MM.1S (cell line): Measurements from ENCODE around the gene GDI1.

Source experiments
- DNase-seq: peaks from one replicate; pipeline ENCODE4 v3.0.0-alpha.2; 2015
- H2AFZ ChIP-seq: fragments of 300-600 bp; sonication (generic); 2 replicates; pipeline ENCODE4 v1.6.0; 2016; ENCODE audit warnings: antibody characterized with exemption, low read length
- H3F3A ChIP-seq: fragments of 300-600 bp; sonication (generic); 2 replicates; pipeline ENCODE4 v1.6.1; 2016; ENCODE audit warnings: mild to moderate bottlenecking, antibody characterized with exemption, low read length, moderate library complexity, mixed read lengths; ENCODE audit not compliant: insufficient read depth
- H3K27ac ChIP-seq: fragments of 300-600 bp; sonication (generic); 2 replicates; pipeline ENCODE4 v1.5.1; 2016; ENCODE audit warnings: mild to moderate bottlenecking, low read length
- H3K27me3 ChIP-seq: fragments of 300-600 bp; sonication (generic); replicated peaks from 2 replicates; pipeline ENCODE4 v1.6.0; 2016; ENCODE audit warnings: low read length; ENCODE audit not compliant: insufficient read depth
- H3K36me3 ChIP-seq: fragments of 300-600 bp; sonication (generic); replicated peaks from 2 replicates; pipeline ENCODE4 v1.6.1; 2016; ENCODE audit warnings: mild to moderate bottlenecking, low read length, mixed read lengths; ENCODE audit not compliant: insufficient read depth
- H3K4me1 ChIP-seq: fragments of 300-600 bp; sonication (generic); 2 replicates; pipeline ENCODE4 v1.6.1; 2016; ENCODE audit warnings: low read length, mixed read lengths
- H3K4me2 ChIP-seq: fragments of 300-600 bp; sonication (generic); 2 replicates; pipeline ENCODE4 v1.6.0; 2016; ENCODE audit warnings: low read depth, low read length
- H3K4me3 ChIP-seq: fragments of 300-600 bp; sonication (generic); 2 replicates; pipeline ENCODE4 v1.5.1; 2016; ENCODE audit warnings: low read length, mixed read lengths
- H3K79me2 ChIP-seq: fragments of 300-600 bp; sonication (generic); 2 replicates; pipeline ENCODE4 v1.6.1; 2016; ENCODE audit warnings: mixed run types, low read length, mixed read lengths
- H3K9ac ChIP-seq: fragments of 300-600 bp; sonication (generic); 2 replicates; pipeline ENCODE4 v1.6.1; 2016; ENCODE audit warnings: low read length, mixed read lengths
- H3K9me2 ChIP-seq: fragments of 300-600 bp; sonication (generic); replicated peaks from 2 replicates; pipeline ENCODE4 v1.6.1; 2016; ENCODE audit warnings: mild to moderate bottlenecking, low read length, mixed read lengths; ENCODE audit not compliant: insufficient read depth
- H3K9me3 ChIP-seq: fragments of 300-600 bp; sonication (generic); replicated peaks from 2 replicates; pipeline ENCODE4 v1.6.1; 2016; ENCODE audit warnings: mild to moderate bottlenecking, low read length, mixed read lengths; ENCODE audit not compliant: insufficient read depth
- H4K20me1 ChIP-seq: fragments of 300-600 bp; sonication (generic); 2 replicates; pipeline ENCODE4 v1.6.1; 2016; ENCODE audit warnings: mild to moderate bottlenecking, low read length, moderate library complexity, mixed read lengths; ENCODE audit not compliant: insufficient read depth
- CTCF ChIP-seq: fragments of 300-600 bp; sonication (generic); IDR thresholded peaks from 2 replicates; pipeline ENCODE4 v1.5.1; 2016; ENCODE audit warnings: antibody characterized with exemption, low read length, mixed read lengths
- EZH2 ChIP-seq: fragments of 300-600 bp; sonication (generic); optimal IDR thresholded peaks from 2 replicates; pipeline ENCODE3; 2017; ENCODE audit warnings: low read depth, mild to moderate bottlenecking, antibody characterized with exemption, low read length, mixed read lengths
- EZH2phosphoT487 ChIP-seq: fragments of 300-600 bp; sonication (generic); IDR thresholded peaks from 2 replicates; pipeline ENCODE4 v1.6.1; 2018; ENCODE audit warnings: antibody characterized with exemption, low read length

GDI1 gene

GRCh38 chrX:154471839-154472684, 35.1 kb downstream of the GDI1 start:
- no peak overlapping the region for H3K27ac ChIP-seq

DNA sequence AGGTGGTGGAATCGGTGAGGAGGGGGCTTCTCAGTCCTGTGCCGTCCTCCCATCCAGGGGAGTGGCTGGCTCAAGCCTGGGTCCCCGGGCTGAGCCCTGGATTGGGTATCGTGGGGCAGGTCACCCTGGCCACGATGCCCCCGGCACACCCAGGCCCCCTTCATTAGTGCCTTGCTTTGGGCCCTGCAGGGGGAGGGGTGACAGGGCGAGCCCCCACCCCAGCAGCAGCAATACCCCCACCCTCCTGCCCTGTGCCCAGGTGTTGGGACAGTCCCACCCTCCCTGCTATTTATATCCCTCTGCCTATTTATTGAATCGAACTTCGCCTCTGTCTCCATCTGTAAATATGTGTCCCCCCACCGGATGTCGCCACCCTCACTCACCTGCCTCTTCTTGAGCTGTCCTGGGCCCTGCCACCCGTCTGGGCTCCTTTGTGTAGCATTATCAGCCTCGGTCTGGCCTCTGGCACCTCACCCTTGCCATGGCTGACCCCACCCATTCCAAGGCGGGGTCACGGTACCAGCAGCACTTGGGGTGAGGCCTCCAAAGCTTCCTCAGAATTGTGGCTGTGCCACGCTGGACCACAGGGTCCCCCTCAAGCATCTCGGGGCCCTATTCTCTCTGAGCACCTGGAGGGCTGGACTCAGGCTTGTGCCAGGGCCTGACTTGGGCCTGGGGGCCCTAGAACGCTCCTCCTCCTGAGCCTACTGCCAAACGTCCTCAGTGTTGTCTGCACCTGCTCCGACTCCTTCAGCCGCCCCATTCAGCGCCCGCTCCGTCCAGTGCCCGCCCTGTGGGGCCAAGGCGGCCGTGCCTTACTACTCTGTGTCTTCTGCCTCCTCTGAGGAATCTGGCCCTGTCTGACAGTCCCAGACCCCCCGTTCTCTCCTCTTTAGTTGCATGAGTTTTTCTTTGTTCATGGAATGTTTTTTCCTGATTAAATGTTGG, 36.0 kb downstream of the GDI1 start:
- TF ChIP-seq EZH2 (no peak), EZH2phosphoT487 (no peak), CTCF (no peak)
- no peaks in the 10 kb centered on the region for H3F3A ChIP-seq
- no peaks in the 10 kb centered on the region for H4K20me1 ChIP-seq
- H3K4me2 ChIP-seq, result no peak overlapping the region
- H3K9me2 ChIP-seq, result no peaks in the 10 kb centered on the region
- H3K79me2 ChIP-seq, result no peaks in the 10 kb centered on the region
- H3K4me1 ChIP-seq, result no peaks in the 10 kb centered on the region
- H3K4me3 ChIP-seq, result no peak overlapping the region
- no peak overlapping the region for H3K9ac ChIP-seq
- no peaks in the 10 kb centered on the region for H3K36me3 ChIP-seq
- no peaks in the 10 kb centered on the region for H3K27me3 ChIP-seq
- no peak for DNase-seq
- no peaks in the 10 kb centered on the region for H3K9me3 ChIP-seq
- H2AFZ ChIP-seq, result no peak overlapping the region
- no peak overlapping the region for H3K27ac ChIP-seq

More at GRCh38 chrX:154471839-154472684, 35.1 kb downstream of the GDI1 start:
- Histone ChIP-seq H3F3A (no peaks in the 10 kb centered on the region), H3K9ac (no peak overlapping the region), H4K20me1 (no peaks in the 10 kb centered on the region), H2AFZ (no peak overlapping the region), H3K4me2 (no peak overlapping the region), H3K9me2 (no peaks in the 10 kb centered on the region), H3K36me3 (no peaks in the 10 kb centered on the region), H3K4me3 (no peak overlapping the region), H3K27me3 (no peaks in the 10 kb centered on the region), H3K79me2 (no peaks in the 10 kb centered on the region), H3K4me1 (no peaks in the 10 kb centered on the region), H3K9me3 (no peaks in the 10 kb centered on the region)
- no peak for DNase-seq
- TF ChIP-seq EZH2phosphoT487 (no peak), CTCF (no peak), EZH2 (no peak)

DNA sequence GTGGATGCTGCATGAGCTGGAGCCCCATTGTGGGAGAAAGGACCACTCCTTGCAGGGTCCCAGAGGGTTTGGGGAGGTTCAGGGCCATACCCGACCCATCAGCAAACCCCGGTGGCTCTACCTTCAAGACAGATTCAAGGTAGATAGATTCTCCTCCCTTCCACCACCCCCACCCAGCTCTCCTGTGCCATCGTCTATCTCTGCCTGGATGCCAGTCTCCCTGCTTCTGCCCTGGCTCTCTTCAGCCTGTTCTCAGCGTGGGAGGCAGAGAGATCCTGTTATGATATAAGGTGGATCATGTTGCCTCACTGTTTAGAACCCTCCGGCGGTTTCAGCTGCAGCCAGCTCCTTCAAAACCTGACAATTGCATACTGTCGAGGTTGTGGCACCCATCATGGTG, 36.7 kb downstream of the GDI1 start:
- no peak overlapping the region for H3K4me2 ChIP-seq
- no peak overlapping the region for H3K4me3 ChIP-seq
- TF ChIP-seq EZH2, result no peak
- TF ChIP-seq EZH2phosphoT487, result no peak
- TF ChIP-seq CTCF, result no peak
- no peaks in the 10 kb centered on the region for H3K9me3 ChIP-seq
- H3K79me2 ChIP-seq, result no peaks in the 10 kb centered on the region
- H3K9me2 ChIP-seq, result no peaks in the 10 kb centered on the region
- H3K4me1 ChIP-seq, result no peaks in the 10 kb centered on the region
- no peak overlapping the region for H3K27ac ChIP-seq
- no peaks in the 10 kb centered on the region for H4K20me1 ChIP-seq
- H3F3A ChIP-seq, result no peaks in the 10 kb centered on the region
- no peak overlapping the region for H3K9ac ChIP-seq
- H2AFZ ChIP-seq, result no peak overlapping the region
- H3K36me3 ChIP-seq, result no peaks in the 10 kb centered on the region
- H3K27me3 ChIP-seq, result no peaks in the 10 kb centered on the region
- no peak for DNase-seq
